ENCODE results near the gene AGER. TPM values are rescaled to one million over a fixed set of nuclear protein-coding genes. Genes with fewer than 3 reads are reported as not detected.

The AGER gene
- total RNA-seq, 1 donor from 2014 or later = 1.1 TPM

DNA sequence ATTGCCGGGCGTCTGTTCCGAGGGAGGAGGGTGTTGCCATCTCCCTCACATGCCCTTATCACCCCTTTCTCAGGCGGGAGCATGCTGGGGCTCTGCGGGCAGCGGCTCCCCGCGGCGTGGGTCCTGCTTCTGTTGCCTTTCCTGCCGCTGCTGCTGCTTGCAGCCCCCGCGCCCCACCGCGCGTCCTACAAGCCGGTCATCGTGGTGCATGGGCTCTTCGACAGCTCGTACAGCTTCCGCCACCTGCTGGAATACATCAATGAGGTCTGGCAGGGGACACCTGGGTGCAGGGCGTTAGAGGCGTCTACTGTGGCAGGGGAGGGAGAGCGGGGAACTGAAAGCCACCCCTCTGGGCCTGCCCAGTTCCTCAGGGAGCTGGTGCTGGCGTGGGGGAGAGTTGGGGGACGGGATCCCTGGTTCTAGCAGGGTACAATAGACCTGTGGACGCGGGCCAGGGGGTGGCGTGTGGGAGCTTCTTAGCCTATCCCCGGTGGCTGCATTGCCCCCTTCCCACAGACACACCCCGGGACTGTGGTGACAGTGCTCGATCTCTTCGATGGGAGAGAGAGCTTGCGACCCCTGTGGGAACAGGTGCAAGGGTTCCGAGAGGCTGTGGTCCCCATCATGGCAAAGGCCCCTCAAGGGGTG is 29.4 kb downstream of the AGER start:
- Mint-ChIP-seq H3K4me1 (peaks cover 43% of the 10 kb centered on the region), H3K4me3 (peak overlapping the region; percentile 100), H3K36me3 (peaks cover 22% of the 10 kb centered on the region), H3K27ac (peak overlapping the region; percentile 93), H3K9me3 (no peaks in the 10 kb centered on the region), H3K27me3 (ENCODE audit: insufficient read depth, low read depth) (peaks cover 19% of the 10 kb centered on the region)
- Histone ChIP-seq H3K4me2 (peak overlapping the region; percentile 86), H3F3A (ENCODE audit: low read depth) (peaks cover 18% of the 10 kb centered on the region), H3K4me3 (peak overlapping the region; percentile 65), H2AFZ (replicated peaks) (no peak overlapping the region), H3K27me3 (peaks cover 36% of the 10 kb centered on the region), H3K4me1 (peaks cover 18% of the 10 kb centered on the region), H3K9ac (peak overlapping the region; percentile 35), H3K27ac (no peak overlapping the region), H3K9me3 (ENCODE audit: low read depth) (no peaks in the 10 kb centered on the region), H3K36me3 (no peaks in the 10 kb centered on the region), H3K79me2 (ENCODE audit: low read depth) (peaks cover 9% of the 10 kb centered on the region), H4K20me1 (ENCODE audit: low read depth) (peaks cover 5% of the 10 kb centered on the region)
- TF ChIP-seq, protein P1, sequence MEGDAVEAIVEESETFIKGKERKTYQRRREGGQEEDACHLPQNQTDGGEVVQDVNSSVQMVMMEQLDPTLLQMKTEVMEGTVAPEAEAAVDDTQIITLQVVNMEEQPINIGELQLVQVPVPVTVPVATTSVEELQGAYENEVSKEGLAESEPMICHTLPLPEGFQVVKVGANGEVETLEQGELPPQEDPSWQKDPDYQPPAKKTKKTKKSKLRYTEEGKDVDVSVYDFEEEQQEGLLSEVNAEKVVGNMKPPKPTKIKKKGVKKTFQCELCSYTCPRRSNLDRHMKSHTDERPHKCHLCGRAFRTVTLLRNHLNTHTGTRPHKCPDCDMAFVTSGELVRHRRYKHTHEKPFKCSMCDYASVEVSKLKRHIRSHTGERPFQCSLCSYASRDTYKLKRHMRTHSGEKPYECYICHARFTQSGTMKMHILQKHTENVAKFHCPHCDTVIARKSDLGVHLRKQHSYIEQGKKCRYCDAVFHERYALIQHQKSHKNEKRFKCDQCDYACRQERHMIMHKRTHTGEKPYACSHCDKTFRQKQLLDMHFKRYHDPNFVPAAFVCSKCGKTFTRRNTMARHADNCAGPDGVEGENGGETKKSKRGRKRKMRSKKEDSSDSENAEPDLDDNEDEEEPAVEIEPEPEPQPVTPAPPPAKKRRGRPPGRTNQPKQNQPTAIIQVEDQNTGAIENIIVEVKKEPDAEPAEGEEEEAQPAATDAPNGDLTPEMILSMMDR (IDR thresholded peaks at IDR 0.05) = peak; percentile 58
- TF ChIP-seq EZH2phosphoT487 (IDR thresholded peaks at IDR 0.05) = no peak
- DNase-seq (ENCODE audit: low spot score) = peak; percentile 84

GRCh38 chr6:32153564-32154513 is 30.2 kb downstream of the AGER start, which contains the start of gene PPT2:
TSS of gene PPT2 (plus strand) at chr6:32154141. CDS start at chr6:32154595, 454 bp downstream.
- Mint-ChIP-seq H3K9me3 (no peaks in the 10 kb centered on the region), H3K4me3 (peak within 1 kb of the TSS; percentile 100), H3K4me1 (peaks cover 43% of the 10 kb centered on the region), H3K27ac (peak within 1 kb of the TSS; percentile 98), H3K36me3 (peaks cover 24% of the 10 kb centered on the region), H3K27me3 (ENCODE audit: insufficient read depth, low read depth) (peaks cover 19% of the 10 kb centered on the region)
- DNase-seq (ENCODE audit: low spot score) = peak; percentile 93
- Histone ChIP-seq H3K4me1 (peaks cover 18% of the 10 kb centered on the region), H3K36me3 (no peaks in the 10 kb centered on the region), H3K9ac (peak within 1 kb of the TSS; percentile 35), H4K20me1 (ENCODE audit: low read depth) (peaks cover 5% of the 10 kb centered on the region), H3K27ac (no peak within 1 kb of the TSS), H3K4me2 (peak within 1 kb of the TSS; percentile 86), H3K27me3 (peaks cover 44% of the 10 kb centered on the region), H3F3A (ENCODE audit: low read depth) (peaks cover 18% of the 10 kb centered on the region), H3K9me3 (ENCODE audit: low read depth) (no peaks in the 10 kb centered on the region), H3K79me2 (ENCODE audit: low read depth) (peaks cover 9% of the 10 kb centered on the region), H3K4me3 (peak within 1 kb of the TSS; percentile 65), H2AFZ (replicated peaks) (peak within 1 kb of the TSS; percentile 74)
- TF ChIP-seq EZH2 (IDR thresholded peaks at IDR 0.05) (no peak), EZH2phosphoT487 (IDR thresholded peaks at IDR 0.05) (no peak)
- TF ChIP-seq, protein P1 (IDR thresholded peaks at IDR 0.05) = peak; percentile 43

DNA sequence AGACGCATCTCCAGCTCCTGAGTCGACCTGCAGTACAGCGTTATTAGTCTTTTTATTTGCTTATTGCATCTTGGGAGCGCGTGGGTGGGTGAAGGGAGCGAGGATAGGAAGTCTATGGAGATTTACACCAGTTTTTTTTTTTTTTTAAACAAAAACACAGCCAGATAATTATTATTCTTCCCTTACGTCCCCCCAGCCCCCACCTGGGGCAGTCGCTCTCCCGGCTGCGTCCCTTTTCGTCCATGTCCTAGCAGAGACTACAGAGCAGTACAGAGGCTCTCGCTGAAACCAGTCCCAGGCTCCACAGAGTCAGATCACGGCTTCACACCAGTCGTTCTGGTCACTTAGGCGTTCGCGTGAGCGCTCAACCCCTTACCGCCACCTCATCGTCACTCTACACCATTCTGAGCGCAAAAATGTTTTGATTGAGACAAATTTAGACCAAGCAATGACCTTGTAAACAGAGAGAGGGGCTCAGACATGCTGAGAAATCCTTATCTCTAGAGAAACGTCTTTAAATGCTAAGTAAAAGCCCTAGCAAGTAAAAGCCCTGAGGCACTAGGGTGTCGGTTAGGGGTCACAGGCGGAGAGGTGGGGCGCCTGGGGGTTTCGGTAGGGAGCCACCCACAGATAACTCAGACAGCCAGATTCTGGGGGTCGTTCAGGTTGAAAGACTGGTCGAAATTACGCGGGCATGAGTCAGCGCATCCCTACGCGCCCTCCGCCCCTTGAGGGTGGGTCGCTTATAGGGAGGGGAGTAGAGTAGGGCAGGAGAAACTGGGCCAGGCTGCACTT is 31.1 kb downstream of the AGER start:
- Histone ChIP-seq H3K27me3 (peaks cover 53% of the 10 kb centered on the region), H3K27ac (no peak overlapping the region)
- peaks cover 19% of the 10 kb centered on the region for H3K27me3 Mint-ChIP-seq (ENCODE audit: insufficient read depth, low read depth)

More for the DNA sequence above, 31.1 kb downstream of the AGER start:
- Mint-ChIP-seq H3K9me3 (no peaks in the 10 kb centered on the region), H3K27ac (peak overlapping the region; percentile 98), H3K4me3 (peak overlapping the region; percentile 100), H3K36me3 (peaks cover 26% of the 10 kb centered on the region), H3K4me1 (peaks cover 43% of the 10 kb centered on the region)
- TF ChIP-seq EZH2 (IDR thresholded peaks at IDR 0.05) = peak; percentile 10
- TF ChIP-seq, protein P1 (IDR thresholded peaks at IDR 0.05) = no peak
- H3K36me3 ChIP-seq = no peaks in the 10 kb centered on the region
- peak overlapping the region; percentile 74 for H2AFZ ChIP-seq (replicated peaks)
- H3K79me2 ChIP-seq (ENCODE audit: low read depth) = peaks cover 9% of the 10 kb centered on the region
- peak overlapping the region; percentile 65 for H3K4me3 ChIP-seq
- H3K9me3 ChIP-seq (ENCODE audit: low read depth) = no peaks in the 10 kb centered on the region
- peaks cover 18% of the 10 kb centered on the region for H3K4me1 ChIP-seq
- H4K20me1 ChIP-seq (ENCODE audit: low read depth) = peaks cover 5% of the 10 kb centered on the region
- DNase-seq (ENCODE audit: low spot score) = peak; percentile 70
- peak overlapping the region; percentile 86 for H3K4me2 ChIP-seq
- no peak overlapping the region for H3K9ac ChIP-seq
- H3F3A ChIP-seq (ENCODE audit: low read depth) = peaks cover 18% of the 10 kb centered on the region
